Erythroblast (primary cell): ENCODE data around the gene PLEKHG2.

Experiments
- GATA1 ChIP-seq: IDR thresholded peaks from 2 replicates; pipeline ENCODE4 v1.6.1; 2011; ENCODE audit warnings: low read depth, mild to moderate bottlenecking, control low read depth, low read length, moderate library complexity
- POLR2A ChIP-seq: IDR thresholded peaks from 2 replicates; pipeline ENCODE4 v1.6.1; 2011; ENCODE audit warnings: mild to moderate bottlenecking, low read length

DNA sequence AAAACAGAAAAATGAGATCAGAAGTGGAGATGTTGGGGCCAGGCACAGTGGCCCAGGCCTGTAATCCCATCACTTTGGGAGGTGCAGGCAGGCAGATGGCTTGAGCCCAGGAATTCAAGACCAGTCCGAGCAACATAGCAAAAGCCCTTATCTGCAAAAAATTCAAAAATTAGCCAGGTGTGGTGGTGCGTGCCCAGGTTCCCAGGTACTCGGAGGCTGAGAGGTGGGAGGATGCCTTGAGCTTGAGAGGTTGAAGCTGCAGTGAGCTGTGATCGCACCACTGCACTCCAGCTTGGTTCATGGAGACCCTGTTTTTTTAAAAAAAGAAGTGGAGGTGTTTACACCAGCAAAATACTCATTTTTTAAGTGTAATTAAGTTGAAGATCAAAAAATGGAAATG lies 12.4 kb upstream of the PLEKHG2 start:
- TF ChIP-seq POLR2A, result no peak
- no peak for TF ChIP-seq GATA1
